SK-N-SH (cell line): ENCODE measurements around the gene SASH1. TPM values are rescaled to one million over a fixed set of nuclear protein-coding genes. Genes with fewer than 3 reads are reported as not detected.

ENCODE experiments used
- CTCF ChIA-PET: fragments of 300-600, 350-600 bp; formaldehyde crosslinking; extraction: SDS; loops from one replicate; lab custom pipeline; 2021; lab: Yijun Ruan, JAX
- POLR2A ChIA-PET: fragments of 350-600 bp; sonication (Branson Sonifier 250); formaldehyde crosslinking; extraction: SDS; loops from one replicate; lab custom pipeline; 2020; ENCODE audit warnings: antibody characterized with exemption, inconsistent platforms; lab: Yijun Ruan, JAX
- DNase-seq: peaks from one replicate; pipeline ENCODE4 v3.0.0; 2012
- H2AFZ ChIP-seq: fragments of 200-600 bp; sonication (generic); 2 replicates; pipeline ENCODE4 v1.8.1; 2016; ENCODE audit warnings: antibody characterized with exemption, mild to moderate bottlenecking, low read depth
- H3F3A ChIP-seq: fragments of 200-600 bp; sonication (generic); replicated peaks from 2 replicates; pipeline ENCODE3; 2016; ENCODE audit warnings: antibody characterized with exemption, mild to moderate bottlenecking; ENCODE audit not compliant: insufficient read depth
- H3K27ac ChIP-seq, 2 experiments: fragments of 200-500 bp in 1 of 2; fragments of 200-600 bp in 1 of 2; sonication (Bioruptor generic) in 1 of 2; sonication (generic), shearing (Covaris generic) in 1 of 2; 2 replicates each; pipeline versions ENCODE4 v1.5.1 to v1.6.1; 2014 to 2016; ENCODE audit warnings: low read depth in 2 of 2, inconsistent platforms in 1 of 2, low read length in 1 of 2, mild to moderate bottlenecking in 1 of 2, mixed read lengths in 1 of 2
- H3K27me3 ChIP-seq: fragments of 200-600 bp; sonication (generic), shearing (Covaris generic); 2 replicates; pipeline ENCODE4 v1.6.1; 2016; ENCODE audit warnings: mixed run types; ENCODE audit not compliant: insufficient read depth
- H3K36me3 ChIP-seq, 2 experiments: fragments of 200-500 bp in 1 of 2; fragments of 200-600 bp in 1 of 2; sonication (Bioruptor generic) in 1 of 2; sonication (generic) in 1 of 2; replicated peaks in 1 of 2; 2 replicates each; pipeline versions ENCODE3 to v1.5.1; 2014 to 2016; ENCODE audit warnings: low read length in 1 of 2, mild to moderate bottlenecking in 1 of 2; ENCODE audit not compliant: insufficient read depth in 2 of 2, control insufficient read depth in 1 of 2
- H3K4me1 ChIP-seq, 2 experiments: fragments of 200-500 bp in 1 of 2; fragments of 200-600 bp in 1 of 2; sonication (Bioruptor generic) in 1 of 2; sonication (generic), shearing (Covaris generic) in 1 of 2; 2 replicates each; pipeline versions ENCODE4 v1.5.1 to v1.6.1; 2014 to 2016; ENCODE audit warnings: low read depth in 1 of 2, low read length in 1 of 2, mixed run types in 1 of 2; ENCODE audit not compliant: insufficient read depth in 2 of 2, control insufficient read depth in 1 of 2
- H3K4me2 ChIP-seq: fragments of 200-600 bp; sonication (generic), shearing (Covaris generic); 2 replicates; pipeline ENCODE4 v1.6.1; 2017; ENCODE audit warnings: mixed run types
- H3K4me3 ChIP-seq, 2 experiments: fragments of 200-500 bp in 1 of 2; fragments of 200-600 bp in 1 of 2; sonication (Bioruptor generic) in 1 of 2; sonication (generic), shearing (Covaris generic) in 1 of 2; 2 replicates each; pipeline versions ENCODE4 v1.5.1 to v1.8.1; 2014 to 2016; ENCODE audit warnings: low read depth in 2 of 2, inconsistent platforms in 1 of 2, low read length in 1 of 2, mild to moderate bottlenecking in 1 of 2, mixed read lengths in 1 of 2, moderate library complexity in 1 of 2
- H3K79me2 ChIP-seq: fragments of 200-600 bp; sonication (generic); 2 replicates; pipeline ENCODE4 v1.8.1; 2017; ENCODE audit warnings: mild to moderate bottlenecking; ENCODE audit not compliant: insufficient read depth
- H3K9ac ChIP-seq: fragments of 200-600 bp; sonication (generic); 2 replicates; pipeline ENCODE4 v1.6.1; 2017; ENCODE audit warnings: mixed run types
- H3K9me2 ChIP-seq: fragments of 200-600 bp; sonication (generic); 2 replicates; pipeline ENCODE4 v1.6.1; 2017; ENCODE audit warnings: mixed run types
- H3K9me3 ChIP-seq: fragments of 200-600 bp; sonication (generic); 2 replicates; pipeline ENCODE4 v1.6.1; 2017; ENCODE audit warnings: mixed run types, mild to moderate bottlenecking, moderate library complexity
- H4K20me1 ChIP-seq: fragments of 200-600 bp; sonication (generic); 2 replicates; pipeline ENCODE4 v1.6.1; 2017; ENCODE audit warnings: mild to moderate bottlenecking, mixed run types; ENCODE audit not compliant: insufficient read depth
- CTCF ChIP-seq: fragments of 200-600 bp; sonication (generic); IDR thresholded peaks from 2 replicates; pipeline ENCODE4 v1.6.1; 2017; ENCODE audit warnings: antibody characterized with exemption, mild to moderate bottlenecking, moderate library complexity
- ELF1 ChIP-seq: IDR thresholded peaks from 2 replicates; pipeline ENCODE4 v1.4.0; 2012
- EP300 ChIP-seq, 2 experiments: IDR thresholded peaks; 2 replicates each; pipeline versions ENCODE4 v1.4.0 to v1.6.1; 2012; ENCODE audit warnings: borderline replicate concordance in 1 of 2, low read depth in 1 of 2, low read length in 1 of 2
- FOXJ3 ChIP-seq: sonication (generic); formaldehyde crosslinking; IDR thresholded peaks from 2 replicates; pipeline ENCODE4 v1.5.1; 2020; ENCODE audit warnings: mild to moderate bottlenecking, missing genetic modification reagents
- FOXM1 ChIP-seq: IDR thresholded peaks from 2 replicates; pipeline ENCODE4 v1.4.0; 2012; ENCODE audit warnings: low read depth, mild to moderate bottlenecking
- RAD21 ChIP-seq: IDR thresholded peaks from 2 replicates; pipeline ENCODE4 v1.6.1; 2012; ENCODE audit warnings: mild to moderate bottlenecking, low read length
- REST ChIP-seq: IDR thresholded peaks from 2 replicates; pipeline ENCODE4 v1.6.1; 2012; ENCODE audit warnings: mild to moderate bottlenecking, low read depth, low read length, moderate library complexity
- RFX5 ChIP-seq: IDR thresholded peaks from 2 replicates; pipeline ENCODE4 v1.6.1; 2012; ENCODE audit warnings: mild to moderate bottlenecking, improper control_type of control experiment, low read length
- SMC3 ChIP-seq: IDR thresholded peaks from 2 replicates; pipeline ENCODE4 v1.6.1; 2012; ENCODE audit warnings: low read depth, low read length, improper control_type of control experiment
- TEAD4 ChIP-seq: IDR thresholded peaks from 2 replicates; pipeline ENCODE4 v1.4.0; 2012; ENCODE audit warnings: mild to moderate bottlenecking, borderline replicate concordance; ENCODE audit not compliant: insufficient read depth
- YY1 ChIP-seq: IDR thresholded peaks from 2 replicates; pipeline ENCODE4 v1.4.0; 2012; ENCODE audit warnings: low read depth, mild to moderate bottlenecking
- WGBS: methylation state at CpG from one replicate; pipeline ENCODE4 v1.1.6; 2017; ENCODE audit warnings: low lambda C conversion rate; 5-methylcytosine and 5-hydroxymethylcytosine counted together
- polyA plus RNA-seq, 3 experiments: library from polyadenylated mRNA; depleted of rRNA; stranded (reverse); fragments of >200 nt; gene quantifications; 2 replicates each; pipeline ENCODE4 v1.2.3, GENCODE V29; 2012

SASH1 gene
- polyA plus RNA-seq, 1 of the 3 experiments (the other 2 are of a cell fraction) = 19.8 TPM

- TF ChIP-seq CTCF (peak; percentile 80), SMC3 (peak; percentile 67), TEAD4 (no peak), RAD21 (peak; percentile 72)
- ChIA-PET POLR2A (no interaction called here), CTCF (interaction anchor here (0.8 to 2.4 kb wide), 9 partner anchors 9 to 383 kb away, joined by 3 to 15 read pairs (median 5); no protein-coding TSS in a partner anchor)
- H3K4me2 ChIP-seq = no peak overlapping the region
- peak overlapping the region in 1 of 2 experiments; percentile 39; a peak in 1 of 4 replicates for H3K4me3 ChIP-seq
- 1% methylated on average over 7 of the region's 7 CpGs for WGBS
- H3F3A ChIP-seq = peaks cover 4% of the 10 kb centered on the region
- H3K4me1 ChIP-seq = no peaks in the 10 kb centered on the region
- H3K9me3 ChIP-seq = no peaks in the 10 kb centered on the region
- H3K36me3 ChIP-seq = no peaks in the 10 kb centered on the region
- H3K27ac ChIP-seq = no peak overlapping the region
- no peaks in the 10 kb centered on the region for H3K9me2 ChIP-seq
- H3K79me2 ChIP-seq = no peaks in the 10 kb centered on the region
- no peaks in the 10 kb centered on the region for H4K20me1 ChIP-seq
- no peak overlapping the region for H3K9ac ChIP-seq
- DNase-seq = peak; percentile 39
- no peaks in the 10 kb centered on the region; the same call in 1 of the 2 replicates for H3K27me3 ChIP-seq
- H2AFZ ChIP-seq = no peak overlapping the region; the same call in 1 of the 2 replicates
These were observed 235.2 kb downstream of the SASH1 start for GRCh38 chr6:148577687-148578488.

- no peak for DNase-seq
- TF ChIP-seq YY1 (no peak), RAD21 (no peak), FOXJ3 (CRISPR knock-in tag) (no peak), FOXM1 (no peak), EP300 (IDR thresholded peaks at IDR 0.05; ENCODE audit: borderline replicate concordance in 1 of 2, low read depth in 1 of 2, low read length in 1 of 2) (no peak), ELF1 (no peak), RFX5 (no peak), REST (no peak)
- no peak overlapping the region; the same call in 1 of the 2 replicates for H2AFZ ChIP-seq
- H3K4me1 ChIP-seq = no peaks in the 10 kb centered on the region
- no peak overlapping the region for H3K9ac ChIP-seq
- peak overlapping the region in 1 of 2 experiments; percentile 39; a peak in 1 of 4 replicates for H3K4me3 ChIP-seq
- peaks cover 4% of the 10 kb centered on the region for H3F3A ChIP-seq
- no peak overlapping the region for H3K4me2 ChIP-seq
- H3K27ac ChIP-seq = no peak overlapping the region
- no peaks in the 10 kb centered on the region for H3K9me3 ChIP-seq
- no peaks in the 10 kb centered on the region for H3K9me2 ChIP-seq
- no peaks in the 10 kb centered on the region for H4K20me1 ChIP-seq
- WGBS = 8% methylated on average over 5 of the region's 5 CpGs
- POLR2A ChIA-PET = no interaction called here
- H3K27me3 ChIP-seq = no peaks in the 10 kb centered on the region; the same call in 1 of the 2 replicates
- H3K79me2 ChIP-seq = no peaks in the 10 kb centered on the region
- no peaks in the 10 kb centered on the region for H3K36me3 ChIP-seq
- CTCF ChIA-PET = interaction anchor here (1.1 to 2.4 kb wide), 7 partner anchors 9 to 364 kb away, joined by 3 to 15 read pairs (median 6); no protein-coding TSS in a partner anchor
These were observed 235.8 kb downstream of the SASH1 start for GRCh38 chr6:148578489-148578814.
